Suprapubic skin (tissue), 3 donors: ENCODE measurements around the gene NLRP5.

Experiments
- POLR2A ChIP-seq, 2 donors: fragments of 450-650 bp; IDR thresholded peaks; one replicate each; pipeline ENCODE4 v1.6.1; 2017; ENCODE audit warnings: antibody characterized with exemption in 2 of 2, mild to moderate bottlenecking in 2 of 2, moderate library complexity in 2 of 2
- TF ChIP-seq, protein P1 (sequence below), 2 donors: fragments of 200-600 bp in 1 of 2; fragments of 450-650 bp in 1 of 2; sonication (generic) in 1 of 2; IDR thresholded peaks; one replicate each; pipeline ENCODE4 v1.5.1; 2016 to 2019; ENCODE audit warnings: antibody characterized with exemption in 2 of 2, mild to moderate bottlenecking in 1 of 2, moderate library complexity in 1 of 2

DNA sequence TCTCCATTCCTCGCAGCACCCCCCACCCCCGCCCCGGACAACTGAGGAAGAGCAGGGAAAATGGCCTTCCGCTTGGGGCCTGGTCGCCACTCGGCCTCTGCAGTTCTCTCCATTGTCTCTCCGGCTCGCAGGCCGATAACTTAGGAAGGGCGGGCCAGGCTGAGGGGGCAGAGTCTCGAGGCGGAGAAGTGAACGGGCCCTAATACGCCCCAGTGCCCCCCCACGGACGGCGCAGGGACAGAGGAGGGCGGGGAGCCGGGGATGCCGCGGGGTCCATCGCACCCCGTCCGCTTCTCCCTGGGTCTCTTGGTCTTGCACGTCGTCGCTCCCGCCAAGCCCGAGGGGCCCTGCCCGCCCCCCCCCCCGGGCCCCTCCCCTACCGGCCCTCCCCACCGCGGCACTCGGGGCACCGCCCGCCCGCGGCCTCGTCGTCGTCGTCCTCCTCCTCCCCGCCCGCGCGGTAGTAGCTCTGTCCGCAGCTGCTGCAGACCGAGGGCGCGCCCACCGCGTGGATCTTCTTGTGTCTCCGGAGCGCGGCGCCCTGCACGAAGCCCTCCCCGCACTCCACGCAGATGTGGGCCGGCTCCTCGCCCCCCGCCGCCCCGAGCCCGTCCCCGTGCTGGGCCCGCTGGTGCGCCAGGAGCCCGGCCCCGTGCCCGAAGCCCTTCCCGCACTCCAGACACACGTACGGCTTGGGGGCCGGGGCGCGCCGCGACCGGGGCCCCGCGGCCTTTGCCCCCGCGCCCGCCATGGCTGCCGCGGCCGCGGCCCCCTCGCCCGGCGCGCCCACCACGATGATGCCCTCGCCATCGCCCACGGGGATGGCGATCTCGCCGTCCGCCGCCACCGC, 101.3 kb downstream of the NLRP5 start:
- TF ChIP-seq, protein P1, sequence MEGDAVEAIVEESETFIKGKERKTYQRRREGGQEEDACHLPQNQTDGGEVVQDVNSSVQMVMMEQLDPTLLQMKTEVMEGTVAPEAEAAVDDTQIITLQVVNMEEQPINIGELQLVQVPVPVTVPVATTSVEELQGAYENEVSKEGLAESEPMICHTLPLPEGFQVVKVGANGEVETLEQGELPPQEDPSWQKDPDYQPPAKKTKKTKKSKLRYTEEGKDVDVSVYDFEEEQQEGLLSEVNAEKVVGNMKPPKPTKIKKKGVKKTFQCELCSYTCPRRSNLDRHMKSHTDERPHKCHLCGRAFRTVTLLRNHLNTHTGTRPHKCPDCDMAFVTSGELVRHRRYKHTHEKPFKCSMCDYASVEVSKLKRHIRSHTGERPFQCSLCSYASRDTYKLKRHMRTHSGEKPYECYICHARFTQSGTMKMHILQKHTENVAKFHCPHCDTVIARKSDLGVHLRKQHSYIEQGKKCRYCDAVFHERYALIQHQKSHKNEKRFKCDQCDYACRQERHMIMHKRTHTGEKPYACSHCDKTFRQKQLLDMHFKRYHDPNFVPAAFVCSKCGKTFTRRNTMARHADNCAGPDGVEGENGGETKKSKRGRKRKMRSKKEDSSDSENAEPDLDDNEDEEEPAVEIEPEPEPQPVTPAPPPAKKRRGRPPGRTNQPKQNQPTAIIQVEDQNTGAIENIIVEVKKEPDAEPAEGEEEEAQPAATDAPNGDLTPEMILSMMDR (IDR thresholded peaks at IDR 0.05): no peak
- no peak for TF ChIP-seq POLR2A (IDR thresholded peaks at IDR 0.05)
